GM12864 (cell line): ENCODE measurements around the gene PIP4P1.
A peak's percentile ranks its signal among the peaks of the same experiment; 100 is the strongest.
"Not testable (repeated sequence)": the region's sequence is repeated elsewhere in the genome, so short reads cannot be mapped to it uniquely, and the experiment has no call there.

ENCODE experiments used
- DNase-seq: peaks from one replicate; pipeline ENCODE4 v3.0.0-alpha.2; 2011; ENCODE audit warnings: low read depth
- H3K4me3 ChIP-seq: 2 replicates; pipeline ENCODE4 v1.5.1; 2011; ENCODE audit warnings: mild to moderate bottlenecking, low read depth, low read length, control low read depth
- TF ChIP-seq, protein P1 (sequence below): IDR thresholded peaks from 2 replicates; pipeline ENCODE4 v1.5.1; 2011; ENCODE audit warnings: low read depth, mild to moderate bottlenecking, moderate library complexity, low read length, control low read depth, inconsistent platforms; ENCODE audit errors: missing control alignments

Gene PIP4P1

DNA sequence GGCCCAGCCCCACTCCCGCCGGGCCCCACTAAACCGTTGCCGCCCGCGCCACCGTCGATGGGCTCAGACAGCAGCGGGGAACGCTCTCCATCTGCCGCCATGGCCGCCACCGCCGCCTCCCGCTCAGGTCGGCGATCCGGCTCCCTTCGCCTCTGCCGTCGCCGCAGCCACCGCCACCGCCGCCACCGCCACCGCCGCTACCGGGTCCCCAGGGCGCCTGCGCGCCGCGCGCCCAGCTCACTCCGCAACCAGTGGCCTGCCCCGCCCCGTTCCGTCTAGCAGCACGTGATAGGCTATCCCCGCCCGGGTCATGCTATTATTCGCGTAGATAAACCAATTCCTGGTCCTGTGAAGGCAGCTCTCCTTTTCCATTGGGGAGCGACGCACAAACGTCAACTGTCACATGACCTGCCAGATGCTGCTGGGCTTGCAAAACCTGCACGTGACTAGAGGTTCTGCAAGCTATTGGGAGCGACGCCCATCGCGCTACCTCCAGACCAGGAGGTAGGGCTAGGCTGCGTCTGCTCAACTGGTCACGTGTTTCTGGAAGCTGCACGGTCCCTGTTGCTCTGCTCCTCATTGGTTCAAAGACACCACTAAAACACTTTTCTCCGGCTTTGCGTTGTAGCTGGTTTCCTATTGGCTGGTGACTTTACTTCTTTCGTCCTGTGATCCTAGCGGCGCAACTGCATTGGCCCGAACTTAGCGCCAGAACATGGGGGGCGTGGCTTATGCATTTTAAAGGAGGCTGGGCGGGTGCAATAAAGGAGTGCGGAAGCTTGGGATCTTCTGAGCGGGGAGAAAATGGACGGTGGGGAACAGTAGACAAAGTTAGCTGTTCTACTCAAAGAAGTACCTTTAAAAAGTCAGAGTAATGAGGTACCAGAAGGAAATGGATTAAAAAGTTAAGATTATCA, at the start of gene PIP4P1:
Gene PIP4P1, minus strand, starts transcription at position 210 of the 917 bp plus-strand sequence. Its CDS starts 109 bp downstream, at position 101.
- peak; percentile 100 for DNase-seq
- TF ChIP-seq, protein P1, sequence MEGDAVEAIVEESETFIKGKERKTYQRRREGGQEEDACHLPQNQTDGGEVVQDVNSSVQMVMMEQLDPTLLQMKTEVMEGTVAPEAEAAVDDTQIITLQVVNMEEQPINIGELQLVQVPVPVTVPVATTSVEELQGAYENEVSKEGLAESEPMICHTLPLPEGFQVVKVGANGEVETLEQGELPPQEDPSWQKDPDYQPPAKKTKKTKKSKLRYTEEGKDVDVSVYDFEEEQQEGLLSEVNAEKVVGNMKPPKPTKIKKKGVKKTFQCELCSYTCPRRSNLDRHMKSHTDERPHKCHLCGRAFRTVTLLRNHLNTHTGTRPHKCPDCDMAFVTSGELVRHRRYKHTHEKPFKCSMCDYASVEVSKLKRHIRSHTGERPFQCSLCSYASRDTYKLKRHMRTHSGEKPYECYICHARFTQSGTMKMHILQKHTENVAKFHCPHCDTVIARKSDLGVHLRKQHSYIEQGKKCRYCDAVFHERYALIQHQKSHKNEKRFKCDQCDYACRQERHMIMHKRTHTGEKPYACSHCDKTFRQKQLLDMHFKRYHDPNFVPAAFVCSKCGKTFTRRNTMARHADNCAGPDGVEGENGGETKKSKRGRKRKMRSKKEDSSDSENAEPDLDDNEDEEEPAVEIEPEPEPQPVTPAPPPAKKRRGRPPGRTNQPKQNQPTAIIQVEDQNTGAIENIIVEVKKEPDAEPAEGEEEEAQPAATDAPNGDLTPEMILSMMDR: no peak
- H3K4me3 ChIP-seq: peak within 1 kb of the TSS; percentile 97

DNA sequence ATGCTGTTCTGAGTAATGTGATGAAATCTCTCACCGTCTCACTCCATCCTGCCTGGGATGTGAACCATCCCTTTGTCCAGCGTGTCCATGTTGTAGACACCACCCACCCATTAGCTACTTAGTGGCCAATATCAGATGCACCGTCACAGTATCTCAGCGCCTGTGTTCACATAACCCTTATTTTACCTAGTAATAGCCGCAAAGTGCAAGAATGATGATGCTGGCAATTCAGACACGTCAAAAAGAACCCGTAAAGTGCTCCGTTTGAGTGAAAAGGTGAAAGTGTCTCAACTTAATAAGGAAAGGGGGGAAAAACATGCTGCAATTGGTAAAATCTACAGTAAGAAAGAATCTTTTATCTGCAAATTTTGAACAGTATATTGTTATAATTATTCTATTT, 47.1 kb upstream of the PIP4P1 start:
- H3K4me3 ChIP-seq: no peak overlapping the region
- DNase-seq: no peak
- TF ChIP-seq, protein P1: no peak

DNA sequence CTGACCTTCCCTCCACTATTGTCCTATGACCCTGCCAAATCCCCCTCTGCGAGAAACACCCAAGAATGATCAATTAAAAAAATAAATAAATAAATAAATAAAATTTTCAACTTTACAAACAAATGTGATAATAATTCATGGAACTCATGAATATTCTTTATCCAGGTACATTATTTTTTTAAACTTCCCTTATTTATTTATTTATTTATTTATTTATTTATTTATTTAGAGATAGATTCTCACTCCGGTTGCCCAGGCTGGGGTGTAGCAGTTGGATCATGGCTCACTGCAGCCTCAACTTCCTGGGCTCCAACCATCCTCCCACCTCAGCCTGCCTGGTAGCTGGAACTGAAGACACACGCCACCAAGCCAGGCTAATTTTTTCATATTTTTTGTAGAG, 46.3 kb upstream of the PIP4P1 start:
- not testable (repeated sequence) for DNase-seq

DNA sequence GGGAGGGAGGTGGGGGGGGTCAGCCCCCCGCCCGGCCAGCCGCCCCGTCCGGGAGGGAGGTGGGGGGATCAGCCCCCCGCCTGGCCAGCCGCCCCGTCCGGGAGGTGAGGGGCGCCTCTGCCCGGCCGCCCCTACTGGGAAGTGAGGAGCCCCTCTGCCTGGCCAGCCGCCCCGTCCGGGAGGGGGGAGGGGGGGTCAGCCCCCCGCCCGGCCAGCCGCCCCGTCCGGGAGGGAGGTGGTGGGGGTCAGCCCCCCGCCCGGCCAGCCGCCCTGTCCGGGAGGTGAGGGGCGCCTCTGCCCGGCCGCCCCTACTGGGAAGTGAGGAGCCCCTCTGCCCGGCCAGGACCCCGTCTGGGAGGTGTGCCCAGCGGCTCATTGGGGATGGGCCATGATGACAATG, 45.5 kb upstream of the PIP4P1 start:
- H3K4me3 ChIP-seq, DNase-seq: not testable (repeated sequence)

More for the DNA sequence above, 46.3 kb upstream of the PIP4P1 start:
- H3K4me3 ChIP-seq: not testable (repeated sequence)

DNA sequence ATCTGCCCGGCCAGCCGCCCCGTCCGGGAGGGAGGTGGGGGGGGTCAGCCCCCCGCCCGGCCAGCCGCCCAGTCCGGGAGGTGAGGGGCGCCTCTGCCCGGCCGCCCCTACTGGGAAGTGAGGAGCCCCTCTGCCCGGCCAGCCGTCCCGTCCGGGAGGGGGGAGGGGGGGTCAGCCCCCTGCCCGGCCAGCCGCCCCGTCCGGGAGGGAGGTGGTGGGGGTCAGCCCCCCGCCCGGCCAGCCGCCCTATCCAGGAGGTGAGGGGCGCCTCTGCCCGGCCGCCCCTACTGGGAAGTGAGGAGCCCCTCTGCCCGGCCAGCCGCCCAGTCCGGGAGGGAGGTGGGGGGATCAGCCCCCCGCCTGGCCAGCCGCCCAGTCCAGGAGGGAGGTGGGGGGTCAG, 45.0 kb upstream of the PIP4P1 start:
- not testable (repeated sequence) for DNase-seq, H3K4me3 ChIP-seq

DNA sequence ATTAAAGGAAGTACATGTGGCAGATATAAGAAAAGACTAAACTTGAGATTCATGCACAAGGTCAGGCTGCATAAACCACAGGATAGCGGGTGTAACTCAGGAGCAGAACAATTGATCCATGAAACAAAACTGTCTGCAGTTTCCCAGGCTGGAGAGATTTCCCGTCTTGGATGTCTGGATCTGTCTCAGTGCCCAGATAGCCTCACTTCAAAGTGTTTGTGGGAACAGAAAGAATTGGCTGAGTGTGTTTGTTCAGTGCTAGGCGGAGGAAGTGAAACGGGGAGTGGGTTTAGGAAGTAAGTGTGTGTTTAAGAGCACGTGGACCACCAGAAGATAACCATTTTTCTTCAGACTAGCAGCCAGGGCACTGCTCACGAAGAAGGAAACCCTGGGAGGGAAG, 42.7 kb upstream of the PIP4P1 start:
- TF ChIP-seq, protein P1: no peak
- DNase-seq: no peak

DNA sequence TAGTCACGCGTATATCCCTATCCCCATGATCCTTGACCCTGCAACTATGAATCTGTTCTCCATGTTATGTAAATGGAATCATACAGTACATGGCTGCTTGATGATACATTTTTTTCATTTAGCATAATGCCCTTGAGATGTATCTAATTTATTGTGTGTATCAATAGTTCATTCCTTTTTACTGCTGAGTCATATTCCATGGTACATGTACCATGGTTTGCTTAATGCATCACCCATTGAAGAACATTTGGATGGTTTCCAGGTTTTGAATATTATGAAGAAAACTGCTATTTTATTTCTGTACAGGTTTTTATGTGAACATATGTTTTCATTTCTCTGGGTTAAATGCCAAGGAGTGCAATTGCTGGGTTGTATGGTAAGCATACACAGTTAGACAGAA, 40.1 kb upstream of the PIP4P1 start:
- H3K4me3 ChIP-seq: no peak overlapping the region
- DNase-seq: no peak
- TF ChIP-seq, protein P1: no peak

More for the DNA sequence above, 42.7 kb upstream of the PIP4P1 start:
- H3K4me3 ChIP-seq: no peak overlapping the region

DNA sequence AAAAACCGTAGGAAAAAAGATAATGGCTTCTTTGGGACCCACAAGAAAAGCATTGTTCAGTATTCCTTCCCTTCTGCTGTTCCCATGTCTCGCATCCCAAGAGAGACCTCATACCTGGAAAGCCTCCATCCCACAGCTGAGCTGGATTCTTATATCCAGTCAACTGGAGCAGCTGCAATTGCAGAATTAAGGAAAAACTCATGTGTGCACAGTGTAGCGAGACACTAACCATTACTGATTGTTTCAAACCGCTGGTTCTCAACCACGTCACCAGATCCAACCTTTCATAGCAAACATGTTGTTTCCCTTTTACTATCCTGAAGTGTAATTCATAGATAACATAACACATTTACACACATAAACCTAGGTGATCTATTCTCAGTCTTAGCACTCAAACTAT, 38.6 kb upstream of the PIP4P1 start:
- H3K4me3 ChIP-seq: no peak overlapping the region
- TF ChIP-seq, protein P1: no peak
- no peak for DNase-seq
